Kidney glomerular epithelial cell (primary cell): Measurements from ENCODE around the gene TCTN2.

ENCODE experiments used
- DNase-seq: peaks from one replicate; lab custom pipeline; 2025; lab: John Stamatoyannopoulos, UW

TCTN2 gene

GRCh38 chr12:123670882-123671728 lies at the start of gene TCTN2:
TSS of gene TCTN2 (plus strand) at chr12:123671113. CDS start at chr12:123671241, 128 bp downstream.
- DNase-seq = peak; percentile 90

- no peak for DNase-seq
Measured at GRCh38 chr12:123621619-123622530, 49.0 kb upstream of the TCTN2 start.

GRCh38 chr12:123633379-123634141 lies 37.4 kb upstream of the TCTN2 start, which contains the start of the genes EIF2B1 and GTF2H3:
TSS of gene EIF2B1 (minus strand) at chr12:123633686. CDS start at chr12:123633557, 129 bp downstream.
TSS of gene GTF2H3 (plus strand) at chr12:123633829. CDS start at chr12:123633860, 31 bp downstream.
- DNase-seq = peak; percentile 92

- DNase-seq = no peak
Measured at GRCh38 chr12:123634142-123634561, 36.8 kb upstream of the TCTN2 start.

GRCh38 chr12:123643911-123644310 lies 27.0 kb upstream of the TCTN2 start:
- no peak for DNase-seq

GRCh38 chr12:123645380-123645779 lies 25.5 kb upstream of the TCTN2 start:
- no peak for DNase-seq

GRCh38 chr12:123645878-123646277 lies 25.0 kb upstream of the TCTN2 start:
- no peak for DNase-seq

GRCh38 chr12:123648401-123648800 lies 22.5 kb upstream of the TCTN2 start:
- no peak for DNase-seq

- DNase-seq = no peak
Measured at GRCh38 chr12:123654129-123654701, 16.7 kb upstream of the TCTN2 start.

- DNase-seq = no peak
Measured at GRCh38 chr12:123655420-123655819, 15.5 kb upstream of the TCTN2 start.

- DNase-seq = no peak
Measured at GRCh38 chr12:123656392-123656791, 14.5 kb upstream of the TCTN2 start.

GRCh38 chr12:123657211-123657610 lies 13.7 kb upstream of the TCTN2 start:
- no peak for DNase-seq

GRCh38 chr12:123659996-123660727 lies 10.8 kb upstream of the TCTN2 start:
- DNase-seq = peak; percentile 14

- DNase-seq = no peak
Measured at GRCh38 chr12:123667771-123668170, 3.1 kb upstream of the TCTN2 start.

- DNase-seq = peak; percentile 31
Measured at GRCh38 chr12:123671876-123672275, 963 bp downstream of the TCTN2 start.

GRCh38 chr12:123675436-123675835 lies 4.5 kb downstream of the TCTN2 start:
- no peak for DNase-seq

- no peak for DNase-seq
Measured at GRCh38 chr12:123676616-123677320, 5.9 kb downstream of the TCTN2 start.

- no peak for DNase-seq
Measured at GRCh38 chr12:123678981-123679380, 8.1 kb downstream of the TCTN2 start.

GRCh38 chr12:123681605-123682004 lies 10.7 kb downstream of the TCTN2 start:
- DNase-seq = no peak

GRCh38 chr12:123683964-123684363 lies 13.1 kb downstream of the TCTN2 start:
- DNase-seq = no peak
